NCI-H774 (cell line): ENCODE data around the gene UBE2N.
A peak's percentile ranks its signal among the peaks of the same experiment; 100 is the strongest.
"Not testable (repeated sequence)": the region's sequence is repeated elsewhere in the genome, so short reads cannot be mapped to it uniquely, and the experiment has no call there.

Source experiments
- DNase-seq: peaks from one replicate; lab custom pipeline; 2025; lab: John Stamatoyannopoulos, UW

The UBE2N gene

GRCh38 chr12:93443576-93443975 is 1.8 kb upstream of the UBE2N start:
- no peak for DNase-seq

GRCh38 chr12:93442411-93443340 is 929 bp upstream of the UBE2N start:
- DNase-seq = no peak

GRCh38 chr12:93441081-93441616 is 598 bp downstream of the UBE2N start:
- no peak for DNase-seq

- DNase-seq = no peak
Observed at GRCh38 chr12:93440043-93440835, 1.5 kb downstream of the UBE2N start.

- no peak for DNase-seq
Observed at GRCh38 chr12:93438266-93439050, 3.3 kb downstream of the UBE2N start.

- no peak for DNase-seq
Observed at GRCh38 chr12:93434256-93434865, 7.4 kb downstream of the UBE2N start.

- DNase-seq = not testable (repeated sequence)
Observed at GRCh38 chr12:93432031-93432430, 9.7 kb downstream of the UBE2N start.

- DNase-seq = no peak
Observed at GRCh38 chr12:93430280-93430679, 11.5 kb downstream of the UBE2N start.

- DNase-seq = no peak
Observed at GRCh38 chr12:93429852-93430251, 11.9 kb downstream of the UBE2N start.

GRCh38 chr12:93429448-93429847 is 12.3 kb downstream of the UBE2N start:
- no peak for DNase-seq

- DNase-seq = no peak
Observed at GRCh38 chr12:93427779-93428564, 13.8 kb downstream of the UBE2N start.

GRCh38 chr12:93426412-93426805 is 15.3 kb downstream of the UBE2N start:
- no peak for DNase-seq

- DNase-seq = no peak
Observed at GRCh38 chr12:93425736-93426411, 15.9 kb downstream of the UBE2N start.

GRCh38 chr12:93422050-93422449 is 19.7 kb downstream of the UBE2N start:
- DNase-seq = no peak

GRCh38 chr12:93419388-93420034 is 22.2 kb downstream of the UBE2N start:
- DNase-seq = peak; percentile 49

- no peak for DNase-seq
Observed at GRCh38 chr12:93417967-93418480, 23.7 kb downstream of the UBE2N start.

- no peak for DNase-seq
Observed at GRCh38 chr12:93415723-93416464, 25.9 kb downstream of the UBE2N start.

- DNase-seq = no peak
Observed at GRCh38 chr12:93413064-93413463, 28.7 kb downstream of the UBE2N start.

- DNase-seq = not testable (repeated sequence)
Observed at GRCh38 chr12:93412396-93412795, 29.4 kb downstream of the UBE2N start.
